ENCODE data around the gene NPAS3.
"Not testable (repeated sequence)": the region's sequence is repeated elsewhere in the genome, so short reads cannot be mapped to it uniquely, and the experiment has no call there.

The NPAS3 gene

GRCh38 chr14:33081259-33081658 lies 142.6 kb downstream of the NPAS3 start:
- DNase-seq = no peak

DNA sequence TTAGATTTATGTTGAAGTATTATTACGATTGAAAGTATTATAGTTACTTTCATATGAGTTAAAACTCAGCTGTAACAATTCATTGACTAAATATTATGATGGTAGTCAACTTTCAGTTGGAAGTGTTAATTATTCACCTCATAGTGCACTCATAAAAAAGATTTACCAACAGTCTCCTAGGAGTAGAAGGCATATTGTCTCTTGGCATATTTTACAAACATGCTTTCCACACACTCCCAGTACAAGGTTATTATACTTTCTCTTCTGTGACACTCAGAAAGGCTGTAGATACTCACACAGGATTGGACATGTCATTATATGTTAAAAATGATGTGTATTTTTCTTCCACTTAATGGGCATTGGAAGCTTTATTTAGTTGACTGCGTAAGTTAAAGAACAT lies 147.1 kb downstream of the NPAS3 start:
- DNase-seq = no peak

DNA sequence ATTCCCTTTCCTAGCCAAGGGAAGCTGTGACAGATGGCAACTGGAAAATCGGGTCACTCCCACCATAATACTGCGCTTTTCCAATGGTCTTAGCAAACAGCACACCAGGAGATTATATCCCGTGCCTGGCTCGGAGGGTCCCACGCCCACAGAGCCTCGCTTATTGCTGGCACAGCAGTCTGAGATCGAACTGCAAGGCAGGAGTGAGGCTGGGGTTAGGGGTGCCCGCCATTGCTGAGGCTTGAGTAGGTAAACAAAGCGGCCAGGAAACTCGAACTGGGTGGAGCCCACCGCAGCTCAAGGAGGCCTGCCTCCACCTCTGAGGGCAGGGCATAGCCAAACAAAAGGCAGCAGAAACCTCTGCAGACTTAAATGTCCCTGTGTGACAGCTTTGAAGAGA lies 149.6 kb downstream of the NPAS3 start:
- DNase-seq = not testable (repeated sequence)

- no peak for DNase-seq
Measured at GRCh38 chr14:33098016-33098415, 159.3 kb downstream of the NPAS3 start.

DNA sequence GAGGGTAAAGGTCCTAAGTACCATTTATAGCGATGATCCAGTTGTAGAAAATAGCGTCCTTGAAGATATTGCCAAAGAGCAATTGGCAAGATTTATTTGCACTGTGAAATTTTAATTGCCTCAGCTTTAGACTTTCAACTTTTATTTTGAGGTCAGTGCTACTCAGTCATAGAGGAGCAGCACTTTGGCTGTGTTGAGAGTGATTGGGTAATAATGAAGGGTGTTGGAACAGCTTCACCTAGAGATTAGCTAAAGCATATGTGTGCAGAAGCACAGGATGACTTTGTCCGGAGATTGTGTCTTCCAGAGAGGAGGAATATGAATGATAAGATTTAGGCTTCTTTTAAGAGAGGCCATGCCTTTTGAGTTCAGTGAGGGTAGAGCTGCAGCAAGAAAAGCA lies 164.8 kb downstream of the NPAS3 start:
- no peak for DNase-seq

GRCh38 chr14:33103966-33104365 lies 165.3 kb downstream of the NPAS3 start:
- DNase-seq = no peak

GRCh38 chr14:33110737-33111443 lies 172.2 kb downstream of the NPAS3 start:
- no peak for DNase-seq

DNA sequence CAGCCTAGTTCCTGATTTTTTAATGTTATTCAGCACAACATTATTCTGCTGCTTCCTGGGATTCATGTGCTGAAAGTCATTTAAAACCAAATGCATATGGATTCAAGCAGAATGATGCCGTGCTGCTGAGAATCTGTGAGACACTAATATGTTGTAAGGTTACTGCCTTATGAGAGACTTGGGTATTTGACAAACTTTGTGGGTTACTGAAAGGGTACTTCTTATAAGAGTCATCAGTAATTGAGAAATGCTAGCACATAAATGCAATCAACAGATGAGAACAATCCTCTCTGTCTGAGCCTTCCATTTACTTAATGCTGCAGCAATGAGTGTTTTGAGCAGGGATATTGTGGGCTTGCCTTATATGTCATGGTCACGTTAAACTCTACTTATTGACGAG lies 175.7 kb downstream of the NPAS3 start:
- DNase-seq = no peak

GRCh38 chr14:33118668-33119067 lies 180.0 kb downstream of the NPAS3 start:
- no peak for DNase-seq

DNA sequence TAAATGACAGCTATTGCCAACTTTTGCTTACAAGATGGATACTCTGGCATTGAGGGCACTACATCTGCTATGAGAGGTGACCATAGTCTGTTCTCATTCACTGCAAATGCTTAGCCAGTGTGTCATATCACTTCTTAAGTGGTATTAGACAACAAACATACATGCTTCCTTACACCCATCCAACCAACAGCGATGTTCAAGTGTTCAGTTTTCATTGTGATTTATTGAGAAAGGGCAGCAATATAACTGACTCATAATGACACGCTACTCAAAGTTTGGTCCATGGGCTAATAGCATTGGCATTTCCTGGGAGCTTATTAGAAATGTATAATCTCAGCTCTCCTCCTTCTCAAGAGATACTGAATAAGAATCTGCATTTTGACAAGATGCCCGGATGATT lies 181.7 kb downstream of the NPAS3 start:
- DNase-seq = no peak

DNA sequence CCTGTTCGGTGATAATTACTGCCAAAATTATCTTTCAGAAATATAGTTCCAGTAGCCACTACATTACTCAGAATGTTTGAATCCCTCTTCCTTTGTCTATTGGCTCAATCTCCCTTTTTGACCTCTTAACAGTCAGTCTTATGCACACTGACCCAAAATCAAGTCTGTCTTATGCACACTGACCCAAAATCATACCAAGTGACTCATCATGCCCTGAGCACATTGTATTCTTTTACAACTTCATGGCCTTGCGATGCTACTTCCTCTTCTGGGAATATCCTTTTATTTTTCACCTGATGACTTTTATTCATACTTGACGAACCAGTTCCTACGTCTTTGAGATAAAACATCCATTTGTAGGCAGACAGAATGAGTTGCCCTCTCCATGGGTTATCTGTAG lies 182.3 kb downstream of the NPAS3 start:
- DNase-seq = no peak

- DNase-seq = no peak
Measured at GRCh38 chr14:33123281-33123680, 184.6 kb downstream of the NPAS3 start.

DNA sequence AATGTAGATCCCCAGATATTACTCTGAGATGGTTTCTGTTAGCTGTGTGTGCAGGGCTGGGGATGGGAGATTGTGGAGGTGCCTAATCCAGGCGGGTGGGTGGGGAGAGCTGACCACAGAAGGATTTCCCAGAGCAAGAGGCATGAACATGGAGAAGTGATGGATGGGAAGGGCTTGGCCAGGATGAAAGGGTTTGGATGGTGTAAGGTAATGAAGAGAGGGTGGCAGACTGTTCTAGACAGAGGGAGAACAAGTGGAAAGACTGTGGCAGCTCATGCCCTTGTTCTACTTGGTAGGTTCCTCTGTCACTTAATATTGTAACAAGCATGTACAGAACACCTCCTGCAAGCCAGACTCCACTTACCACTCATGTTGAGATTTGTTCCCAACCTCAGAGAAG lies 187.8 kb downstream of the NPAS3 start:
- DNase-seq = no peak

DNA sequence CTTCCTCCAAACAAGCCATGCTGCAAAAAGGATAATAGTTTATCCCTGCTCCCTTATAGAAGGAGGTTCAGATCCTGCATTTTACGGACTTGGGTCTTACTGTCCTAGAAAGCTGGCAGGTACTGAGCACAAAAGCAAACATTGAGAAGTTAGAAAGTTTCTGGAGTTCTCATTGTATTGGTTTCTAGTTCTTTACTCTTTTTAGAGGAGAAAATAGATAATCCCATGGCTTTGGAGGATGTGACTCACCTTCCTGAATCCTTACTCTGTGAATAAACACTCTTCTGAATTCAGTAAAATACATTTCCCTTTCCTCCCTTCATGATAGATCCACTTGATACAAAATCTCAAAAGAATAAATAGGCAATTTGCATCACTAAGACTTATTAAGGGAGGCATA lies 188.9 kb downstream of the NPAS3 start:
- no peak for DNase-seq

GRCh38 chr14:33131801-33132200 lies 193.1 kb downstream of the NPAS3 start:
- no peak for DNase-seq

- DNase-seq = no peak
Measured at GRCh38 chr14:33134162-33134561, 195.5 kb downstream of the NPAS3 start.

GRCh38 chr14:33134975-33135374 lies 196.3 kb downstream of the NPAS3 start:
- no peak for DNase-seq

GRCh38 chr14:33150666-33151428 lies 212.2 kb downstream of the NPAS3 start:
- no peak for DNase-seq

DNA sequence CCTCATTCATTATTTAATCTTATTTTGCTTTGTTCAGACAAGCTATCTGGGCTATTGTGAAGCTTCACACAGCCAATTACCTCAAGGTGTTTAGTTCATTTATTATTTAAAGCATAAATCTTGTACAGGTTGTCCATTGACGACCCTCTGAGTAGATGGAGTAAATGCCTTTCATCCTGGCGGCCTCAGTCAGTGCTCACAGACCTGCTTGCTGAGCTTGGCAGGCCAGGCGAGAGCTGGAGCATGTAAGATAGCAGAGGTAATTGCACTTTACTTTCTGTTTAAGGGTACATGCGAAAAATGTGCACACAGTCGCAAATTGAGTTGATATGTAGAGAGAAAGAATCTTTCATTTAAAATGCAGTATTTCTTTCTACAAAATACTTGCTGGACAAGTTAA lies 224.4 kb downstream of the NPAS3 start:
- no peak for DNase-seq

DNA sequence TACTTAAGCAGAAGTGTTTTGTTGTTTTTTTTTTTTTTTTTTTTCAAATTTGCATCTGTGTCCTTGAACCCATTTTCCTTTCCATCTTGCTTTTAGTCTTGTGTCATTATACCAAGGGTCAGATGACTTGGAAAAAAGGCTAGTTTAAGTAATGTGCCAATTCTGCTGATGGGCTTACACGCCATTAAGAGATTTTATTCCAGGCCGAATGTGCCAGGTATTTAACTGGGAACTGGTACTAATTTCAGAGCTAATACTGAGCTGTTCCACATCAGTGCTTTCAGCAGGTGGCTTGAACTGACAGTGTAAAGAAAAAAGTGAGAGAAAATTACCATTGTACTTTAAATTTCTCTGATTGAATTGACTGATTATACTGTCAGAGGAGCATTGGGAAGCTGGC lies 224.9 kb downstream of the NPAS3 start:
- DNase-seq = no peak

GRCh38 chr14:33165144-33165925 lies 226.7 kb downstream of the NPAS3 start:
- no peak for DNase-seq

- no peak for DNase-seq
Measured at GRCh38 chr14:33165926-33166289, 227.2 kb downstream of the NPAS3 start.

DNA sequence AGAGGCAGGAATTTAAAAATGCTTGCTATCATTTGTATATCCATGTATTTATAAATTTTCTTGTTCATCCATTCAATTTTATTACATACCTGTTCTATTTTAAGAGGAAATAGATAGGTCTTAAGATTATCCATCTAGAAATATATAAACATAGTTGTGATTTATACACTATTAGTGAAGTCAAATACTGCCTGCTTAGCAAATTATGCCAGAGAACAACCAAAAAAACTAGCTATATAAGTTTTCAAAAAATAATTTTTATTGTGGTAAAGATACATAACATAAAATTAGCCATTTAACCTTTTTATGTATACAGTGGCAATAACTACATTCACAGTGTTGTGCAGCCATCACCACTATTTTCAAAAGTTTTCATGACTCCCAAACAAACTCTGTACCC lies 237.3 kb downstream of the NPAS3 start:
- DNase-seq = no peak

- no peak for DNase-seq
Measured at GRCh38 chr14:33184587-33184986, 245.9 kb downstream of the NPAS3 start.
